GM19240 (cell line): ENCODE data around the gene PTPRM.

Source experiments
- DNase-seq: peaks from one replicate; pipeline ENCODE4 v3.0.0; 2011; ENCODE audit warnings: low spot score; ENCODE audit not compliant: insufficient read length

Gene PTPRM

GRCh38 chr18:7982216-7982615, 415.1 kb downstream of the PTPRM start:
- no peak for DNase-seq

- DNase-seq = no peak
These were observed 420.3 kb downstream of the PTPRM start for GRCh38 chr18:7987284-7987976.

- DNase-seq = no peak
These were observed 423.6 kb downstream of the PTPRM start for GRCh38 chr18:7990670-7991069.

GRCh38 chr18:8001711-8002301, 434.7 kb downstream of the PTPRM start:
- DNase-seq = no peak

GRCh38 chr18:8003878-8004675, 437.0 kb downstream of the PTPRM start:
- DNase-seq = no peak

GRCh38 chr18:8004792-8005191, 437.7 kb downstream of the PTPRM start:
- DNase-seq = no peak

GRCh38 chr18:8005870-8006569, 438.9 kb downstream of the PTPRM start:
- DNase-seq = no peak

GRCh38 chr18:8006979-8007378, 439.9 kb downstream of the PTPRM start:
- no peak for DNase-seq

- DNase-seq = no peak
These were observed 440.9 kb downstream of the PTPRM start for GRCh38 chr18:8008033-8008432.

- no peak for DNase-seq
These were observed 444.2 kb downstream of the PTPRM start for GRCh38 chr18:8011361-8011760.

- DNase-seq = no peak
These were observed 444.8 kb downstream of the PTPRM start for GRCh38 chr18:8011906-8012305.

- DNase-seq = no peak
These were observed 451.7 kb downstream of the PTPRM start for GRCh38 chr18:8018701-8019331.

- no peak for DNase-seq
These were observed 452.5 kb downstream of the PTPRM start for GRCh38 chr18:8019600-8019999.

GRCh38 chr18:8020132-8020846, 453.2 kb downstream of the PTPRM start:
- DNase-seq = no peak

- DNase-seq = no peak
These were observed 461.9 kb downstream of the PTPRM start for GRCh38 chr18:8029061-8029460.

GRCh38 chr18:8029731-8030130, 462.6 kb downstream of the PTPRM start:
- no peak for DNase-seq

- no peak for DNase-seq
These were observed 463.1 kb downstream of the PTPRM start for GRCh38 chr18:8030201-8030600.

- DNase-seq = no peak
These were observed 464.4 kb downstream of the PTPRM start for GRCh38 chr18:8031496-8031895.

GRCh38 chr18:8034674-8035073, 467.6 kb downstream of the PTPRM start:
- DNase-seq = no peak

GRCh38 chr18:8036551-8036950, 469.4 kb downstream of the PTPRM start:
- DNase-seq = no peak

GRCh38 chr18:8037296-8037695, 470.2 kb downstream of the PTPRM start:
- no peak for DNase-seq
